ENCODE results near the gene MCOLN2. TPM values are rescaled to one million over a fixed set of nuclear protein-coding genes. Genes with fewer than 3 reads are reported as not detected.

Gene MCOLN2
- total RNA-seq, 1 donor from 2014 or later: not detected

DNA sequence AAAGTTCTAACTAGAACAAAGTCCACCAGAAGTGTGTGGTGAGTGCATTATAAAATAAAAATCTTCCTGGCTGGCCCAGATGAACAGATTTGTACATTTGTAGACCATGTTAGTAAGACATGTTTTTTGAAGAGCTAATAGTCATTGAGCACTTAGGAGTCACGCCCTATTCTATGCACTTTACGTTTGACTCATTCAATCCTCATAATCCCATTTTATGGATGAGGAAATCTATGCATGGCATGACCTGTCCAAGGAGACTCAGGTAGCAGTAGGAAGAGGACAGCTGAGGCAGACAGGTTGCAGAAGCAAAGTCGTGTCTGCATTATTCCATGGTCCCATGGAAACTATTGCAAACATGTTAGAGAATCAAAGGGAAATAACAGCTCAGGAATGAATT lies 73.6 kb downstream of the MCOLN2 start:
- Mint-ChIP-seq H3K9me3 (ENCODE audit: unreplicated experiment) (no peaks in the 10 kb centered on the region), H3K4me1 (ENCODE audit: unreplicated experiment) (no peaks in the 10 kb centered on the region), H3K4me3 (ENCODE audit: unreplicated experiment) (no peak overlapping the region), H3K27ac (ENCODE audit: unreplicated experiment) (no peak overlapping the region), H3K36me3 (ENCODE audit: unreplicated experiment) (no peaks in the 10 kb centered on the region), H3K27me3 (ENCODE audit: unreplicated experiment) (peaks cover 56% of the 10 kb centered on the region)
- DNase-seq (ENCODE audit: extremely low spot score, unreplicated experiment): no peak
- TF ChIP-seq CTCF (IDR thresholded peaks at IDR 0.05): no peak

DNA sequence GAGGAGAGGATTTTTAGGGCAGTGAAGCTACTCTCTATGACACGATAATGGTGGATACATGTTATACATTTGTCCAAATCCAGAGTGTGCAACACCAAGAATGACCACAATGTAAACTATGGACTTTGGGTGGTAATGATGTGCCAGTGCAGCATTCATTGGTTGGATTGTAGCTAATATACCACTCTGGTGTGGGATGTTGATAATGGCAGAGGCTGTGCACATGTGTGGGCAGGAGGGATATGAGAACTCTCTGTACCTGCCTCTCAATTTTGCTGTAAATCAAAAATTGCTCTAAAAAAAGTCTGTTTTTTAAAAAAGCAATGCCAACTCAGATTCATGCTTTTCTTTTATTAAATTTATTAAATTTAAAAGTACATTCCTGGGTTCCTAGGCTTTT lies 76.8 kb downstream of the MCOLN2 start:
- Mint-ChIP-seq H3K9me3 (ENCODE audit: unreplicated experiment) (no peaks in the 10 kb centered on the region), H3K4me1 (ENCODE audit: unreplicated experiment) (no peaks in the 10 kb centered on the region), H3K27ac (ENCODE audit: unreplicated experiment) (no peak overlapping the region), H3K27me3 (ENCODE audit: unreplicated experiment) (peaks cover 51% of the 10 kb centered on the region), H3K4me3 (ENCODE audit: unreplicated experiment) (no peak overlapping the region), H3K36me3 (ENCODE audit: unreplicated experiment) (no peaks in the 10 kb centered on the region)
- no peak for DNase-seq (ENCODE audit: extremely low spot score, unreplicated experiment)
- no peak for TF ChIP-seq CTCF (IDR thresholded peaks at IDR 0.05)

- Mint-ChIP-seq H3K27me3 (ENCODE audit: unreplicated experiment) (peaks cover 51% of the 10 kb centered on the region), H3K36me3 (ENCODE audit: unreplicated experiment) (no peaks in the 10 kb centered on the region), H3K27ac (ENCODE audit: unreplicated experiment) (no peak overlapping the region), H3K4me3 (ENCODE audit: unreplicated experiment) (no peak overlapping the region), H3K4me1 (ENCODE audit: unreplicated experiment) (no peaks in the 10 kb centered on the region), H3K9me3 (ENCODE audit: unreplicated experiment) (no peaks in the 10 kb centered on the region)
- DNase-seq (ENCODE audit: extremely low spot score, unreplicated experiment): no peak
- no peak for TF ChIP-seq CTCF (IDR thresholded peaks at IDR 0.05)
Measured at GRCh38 chr1:84919461-84919970, 77.4 kb downstream of the MCOLN2 start.

DNA sequence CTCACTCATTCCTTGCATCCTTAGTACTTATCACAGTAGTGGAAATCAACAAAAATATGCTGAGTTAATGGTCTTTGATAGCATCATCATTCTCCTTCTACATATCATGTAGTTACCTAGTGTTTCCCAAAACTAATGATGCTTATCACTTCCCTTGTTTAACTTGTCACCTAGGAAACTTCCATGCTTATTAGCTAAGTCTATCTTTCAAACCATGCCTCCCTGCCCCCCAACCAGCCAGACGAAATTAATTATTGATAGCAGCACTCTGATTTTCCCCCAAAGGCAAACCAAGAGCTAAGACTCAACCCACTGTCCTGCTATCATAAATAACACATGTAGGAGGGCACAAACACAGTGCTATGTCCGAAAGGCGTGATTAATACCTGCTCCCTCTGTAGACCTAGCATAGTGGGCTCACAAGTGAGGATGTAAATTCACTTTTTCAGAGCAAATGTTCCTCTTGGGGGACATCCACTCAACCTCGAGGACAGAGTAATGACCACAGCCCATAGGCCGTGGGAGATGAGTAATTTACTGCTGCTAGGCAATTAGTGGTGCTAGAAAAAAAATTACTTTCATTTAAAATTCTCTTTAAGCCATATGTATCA lies 78.1 kb downstream of the MCOLN2 start:
- Mint-ChIP-seq H3K4me3 (ENCODE audit: unreplicated experiment) (no peak overlapping the region), H3K27ac (ENCODE audit: unreplicated experiment) (no peak overlapping the region), H3K4me1 (ENCODE audit: unreplicated experiment) (no peaks in the 10 kb centered on the region), H3K9me3 (ENCODE audit: unreplicated experiment) (no peaks in the 10 kb centered on the region), H3K36me3 (ENCODE audit: unreplicated experiment) (no peaks in the 10 kb centered on the region), H3K27me3 (ENCODE audit: unreplicated experiment) (peaks cover 50% of the 10 kb centered on the region)
- TF ChIP-seq CTCF (IDR thresholded peaks at IDR 0.05): no peak
- DNase-seq (ENCODE audit: extremely low spot score, unreplicated experiment): no peak

GRCh38 chr1:84916897-84917296 lies 80.0 kb downstream of the MCOLN2 start:
- no peak for TF ChIP-seq CTCF (IDR thresholded peaks at IDR 0.05)
- H3K4me3 Mint-ChIP-seq (ENCODE audit: unreplicated experiment): no peak overlapping the region
- H3K4me1 Mint-ChIP-seq (ENCODE audit: unreplicated experiment): no peaks in the 10 kb centered on the region
- H3K9me3 Mint-ChIP-seq (ENCODE audit: unreplicated experiment): no peaks in the 10 kb centered on the region
- no peak overlapping the region for H3K27ac Mint-ChIP-seq (ENCODE audit: unreplicated experiment)
- H3K27me3 Mint-ChIP-seq (ENCODE audit: unreplicated experiment): peaks cover 53% of the 10 kb centered on the region
- no peaks in the 10 kb centered on the region for H3K36me3 Mint-ChIP-seq (ENCODE audit: unreplicated experiment)
- DNase-seq (ENCODE audit: extremely low spot score, unreplicated experiment): no peak
